Caco-2 (cell line): ENCODE measurements around the gene PALB2. TPM values are rescaled to one million over a fixed set of nuclear protein-coding genes. Genes with fewer than 3 reads are reported as not detected.

Experiments
- BruUV-seq: library from RNA; stranded (reverse); fragments of 400-500 nt; replicated peaks from 2 replicates; lab custom pipeline; 2021; lab: Mats Ljungman, UMichigan
- CTCF ChIA-PET: fragments of 300-600 bp; sonication (Branson Sonifier 250); formaldehyde crosslinking; loops from one replicate; lab custom pipeline; 2022; ENCODE audit warnings: antibody characterized with exemption; lab: Charles Lee
- POLR2A ChIA-PET: fragments of 300-600 bp; sonication (Branson Sonifier 250); formaldehyde crosslinking; loops from one replicate; lab custom pipeline; 2022; ENCODE audit warnings: antibody characterized with exemption; lab: Charles Lee
- DNase-seq, 2 experiments: peaks; one replicate each; pipeline versions ENCODE4 v3.0.0 to v3.0.0-alpha.2; 2020 to 2022
- H3K27me3 ChIP-seq: replicated peaks from 2 replicates; pipeline ENCODE4 v1.6.0; 2011; ENCODE audit warnings: low read length; ENCODE audit not compliant: control insufficient read depth, insufficient read depth
- H3K36me3 ChIP-seq: 2 replicates; pipeline ENCODE4 v1.5.1; 2011; ENCODE audit warnings: low read length; ENCODE audit not compliant: control insufficient read depth, insufficient read depth
- H3K4me1 ChIP-seq: fragments of 250-450 bp; sonication (Bioruptor Pico); 2 replicates; pipeline ENCODE4 v1.5.1; 2020; ENCODE audit warnings: mild to moderate bottlenecking
- H3K4me3 ChIP-seq: 2 replicates; pipeline ENCODE4 v1.5.1; 2011; ENCODE audit warnings: low read depth, mild to moderate bottlenecking, control low read depth, low read length
- H3K9me3 ChIP-seq: fragments of 250-450 bp; sonication (Bioruptor Pico); 2 replicates; pipeline ENCODE4 v1.5.1; 2020; ENCODE audit warnings: mild to moderate bottlenecking, moderate library complexity
- H3K27ac Mint-ChIP-seq: one replicate; pipeline ENCODE4 v1.8.0; 2022; ENCODE audit warnings: mixed read lengths; ENCODE audit not compliant: unreplicated experiment
- H3K27me3 Mint-ChIP-seq: one replicate; pipeline ENCODE4 v1.8.0; 2022; ENCODE audit warnings: mixed read lengths; ENCODE audit not compliant: insufficient read depth, unreplicated experiment
- H3K36me3 Mint-ChIP-seq: one replicate; pipeline ENCODE4 v1.8.0; 2022; ENCODE audit warnings: mild to moderate bottlenecking, mixed read lengths; ENCODE audit not compliant: insufficient read depth, unreplicated experiment
- H3K4me1 Mint-ChIP-seq: one replicate; pipeline ENCODE4 v1.8.0; 2022; ENCODE audit warnings: low read depth, mixed read lengths; ENCODE audit not compliant: unreplicated experiment
- H3K4me3 Mint-ChIP-seq: one replicate; pipeline ENCODE4 v1.8.0; 2022; ENCODE audit warnings: mild to moderate bottlenecking, moderate library complexity, mixed read lengths; ENCODE audit not compliant: unreplicated experiment
- H3K9me3 Mint-ChIP-seq: one replicate; pipeline ENCODE4 v1.8.0; 2022; ENCODE audit warnings: mixed read lengths; ENCODE audit not compliant: unreplicated experiment
- CTCF ChIP-seq, 2 experiments: fragments of 200-600 bp in 1 of 2; IDR thresholded peaks; 1 replicate in 1 of 2; 2 replicates in 1 of 2; pipeline versions ENCODE4 v1.5.1 to v1.8.0; 2011 to 2022; ENCODE audit warnings: antibody characterized with exemption in 1 of 2, control low read depth in 1 of 2, inconsistent platforms in 1 of 2, low read depth in 1 of 2, low read length in 1 of 2, mild to moderate bottlenecking in 1 of 2, moderate library complexity in 1 of 2; ENCODE audit not compliant: insufficient read depth in 1 of 2, severe bottlenecking in 1 of 2, unreplicated experiment in 1 of 2
- intact Hi-C: fragments of 100-400 bp; cut with micrococcal nuclease; formaldehyde crosslinking; loops from one replicate; pipeline ENCODE4 v1.10.0; 2022; ENCODE audit not compliant: unreplicated experiment
- total RNA-seq: library from RNA; stranded (reverse); gene quantifications from 2 replicates; pipeline ENCODE4 v1.2.3, GENCODE V29; 2022

Gene PALB2
- total RNA-seq, 1 experiment from 2014 or later, result 20.5 TPM

- Histone ChIP-seq H3K36me3 (peaks cover 2% of the 10 kb centered on the region; the same call in 1 of the 2 replicates), H3K9me3 (no peaks in the 10 kb centered on the region), H3K27me3 (no peaks in the 10 kb centered on the region), H3K4me1 (peaks cover 19% of the 10 kb centered on the region), H3K4me3 (no peak overlapping the region)
- Mint-ChIP-seq H3K36me3 (peaks cover 34% of the 10 kb centered on the region), H3K27ac (peak overlapping the region; percentile 98), H3K4me1 (peaks cover 5% of the 10 kb centered on the region), H3K27me3 (no peaks in the 10 kb centered on the region), H3K9me3 (no peaks in the 10 kb centered on the region), H3K4me3 (peak overlapping the region; percentile 99)
- intact Hi-C loops, result loop anchor here (5.0 kb wide), 2 partner anchors 35 to 860 kb away; partner anchors contain the start of genes DCTN5, PALB2 and RBBP6
- DNase-seq, result no peak
- BruUV-seq, result no TSS peak
- POLR2A ChIA-PET, result interaction anchor here (0.5 to 1.5 kb wide), 2 partner anchors 10 to 120 kb away, joined by 3 read pairs; partner anchors contain the start of genes EARS2 and UBFD1
- CTCF ChIA-PET, result no interaction called here
- TF ChIP-seq CTCF (IDR thresholded peaks at IDR 0.05; ENCODE audit: insufficient read depth in 1 of 2, low read depth in 1 of 2, low read length in 1 of 2, severe bottlenecking in 1 of 2, unreplicated experiment in 1 of 2), result no peak
Measured at GRCh38 chr16:23676924-23677480, 35.9 kb upstream of the PALB2 start.

- no peak for DNase-seq
- ChIA-PET POLR2A (no interaction called here), CTCF (interaction anchor here (0.6 kb wide), 1 partner anchor 397 kb away, joined by 3 read pairs; no protein-coding TSS in a partner anchor)
- Mint-ChIP-seq H3K4me3 (no peak overlapping the region), H3K9me3 (no peaks in the 10 kb centered on the region), H3K27me3 (no peaks in the 10 kb centered on the region), H3K27ac (peak overlapping the region; percentile 42), H3K36me3 (peaks cover 27% of the 10 kb centered on the region), H3K4me1 (no peaks in the 10 kb centered on the region)
- no peak for TF ChIP-seq CTCF (IDR thresholded peaks at IDR 0.05; ENCODE audit: insufficient read depth in 1 of 2, low read depth in 1 of 2, low read length in 1 of 2, severe bottlenecking in 1 of 2, unreplicated experiment in 1 of 2)
- BruUV-seq, result no TSS peak
- Histone ChIP-seq H3K4me1 (peaks cover 9% of the 10 kb centered on the region), H3K36me3 (peaks cover 4% of the 10 kb centered on the region), H3K4me3 (no peak overlapping the region), H3K9me3 (no peaks in the 10 kb centered on the region), H3K27me3 (no peaks in the 10 kb centered on the region)
- intact Hi-C loops, result no loop called here
Measured at GRCh38 chr16:23673971-23674614, 33.0 kb upstream of the PALB2 start.

- Histone ChIP-seq H3K9me3 (no peaks in the 10 kb centered on the region), H3K4me1 (no peaks in the 10 kb centered on the region), H3K4me3 (no peak overlapping the region), H3K36me3 (peaks cover 4% of the 10 kb centered on the region), H3K27me3 (no peaks in the 10 kb centered on the region)
- ChIA-PET CTCF (no interaction called here), POLR2A (no interaction called here)
- peaks cover 51% of the 10 kb centered on the region for H3K36me3 Mint-ChIP-seq
- no peaks in the 10 kb centered on the region for H3K4me1 Mint-ChIP-seq
- H3K4me3 Mint-ChIP-seq, result no peak overlapping the region
- BruUV-seq, result no TSS peak
- intact Hi-C loops, result no loop called here
- no peak for TF ChIP-seq CTCF (IDR thresholded peaks at IDR 0.05; ENCODE audit: insufficient read depth in 1 of 2, low read depth in 1 of 2, low read length in 1 of 2, severe bottlenecking in 1 of 2, unreplicated experiment in 1 of 2)
- H3K9me3 Mint-ChIP-seq, result no peaks in the 10 kb centered on the region
- no peaks in the 10 kb centered on the region for H3K27me3 Mint-ChIP-seq
- no peak for DNase-seq
- H3K27ac Mint-ChIP-seq, result no peak overlapping the region
Measured at GRCh38 chr16:23670137-23670776, 29.1 kb upstream of the PALB2 start.
